Smooth muscle cell (in vitro differentiated cells): ENCODE measurements around the gene ARMC5. TPM values are rescaled to one million over a fixed set of nuclear protein-coding genes. Genes with fewer than 3 reads are reported as not detected.
"Not testable (repeated sequence)": the region's sequence is repeated elsewhere in the genome, so short reads cannot be mapped to it uniquely, and the experiment has no call there.

Experiments
- DNase-seq: peaks from one replicate; lab custom pipeline; 2025; ENCODE audit not compliant: unreplicated experiment; lab: John Stamatoyannopoulos, UW
- H2AFZ ChIP-seq: fragments of 200-600 bp; sonication (generic); 2 replicates; pipeline ENCODE4 v1.6.0; 2016; ENCODE audit warnings: antibody characterized with exemption, low read depth, mild to moderate bottlenecking
- H3F3A ChIP-seq: fragments of 200-600 bp; sonication (generic); 2 replicates; pipeline ENCODE4 v1.6.0; 2017; ENCODE audit warnings: antibody characterized with exemption, low read depth
- H3K27ac ChIP-seq: fragments of 200-600 bp; sonication (generic); 2 replicates; pipeline ENCODE4 v1.5.1; 2016; ENCODE audit warnings: low read depth, mild to moderate bottlenecking
- H3K27me3 ChIP-seq: fragments of 200-600 bp; sonication (generic); 2 replicates; pipeline ENCODE4 v1.6.1; 2016; ENCODE audit warnings: low read depth, mild to moderate bottlenecking
- H3K36me3 ChIP-seq: fragments of 200-600 bp; sonication (generic); 2 replicates; pipeline ENCODE4 v1.5.1; 2016; ENCODE audit warnings: low read depth
- H3K4me1 ChIP-seq: fragments of 200-600 bp; sonication (generic); 2 replicates; pipeline ENCODE4 v1.5.1; 2016; ENCODE audit warnings: low read depth
- H3K4me2 ChIP-seq: fragments of 200-600 bp; sonication (generic); 2 replicates; pipeline ENCODE4 v1.6.0; 2016; ENCODE audit warnings: mild to moderate bottlenecking
- H3K4me3 ChIP-seq: fragments of 200-600 bp; sonication (generic); 2 replicates; pipeline ENCODE4 v1.5.1; 2016; ENCODE audit warnings: mild to moderate bottlenecking
- H3K79me2 ChIP-seq: fragments of 200-600 bp; sonication (generic); 2 replicates; pipeline ENCODE4 v1.6.0; 2016; ENCODE audit warnings: low read depth, mild to moderate bottlenecking
- H3K9ac ChIP-seq: fragments of 200-600 bp; sonication (generic); 2 replicates; pipeline ENCODE4 v1.6.0; 2016; ENCODE audit warnings: low read depth
- H3K9me3 ChIP-seq: fragments of 200-600 bp; sonication (generic); replicated peaks from 2 replicates; pipeline ENCODE4 v1.5.1; 2016; ENCODE audit warnings: low read depth
- H4K20me1 ChIP-seq: fragments of 200-600 bp; sonication (generic); 2 replicates; pipeline ENCODE4 v1.6.0; 2016; ENCODE audit warnings: low read depth
- CTCF ChIP-seq: fragments of 200-600 bp; sonication (generic); IDR thresholded peaks from 2 replicates; pipeline ENCODE4 v1.5.1; 2017; ENCODE audit warnings: borderline replicate concordance, mild to moderate bottlenecking, antibody characterized with exemption; ENCODE audit not compliant: insufficient read depth, poor library complexity, severe bottlenecking
- WGBS: methylation state at CpG from one replicate; pipeline ENCODE4 v1.1.7; 2016; ENCODE audit warnings: low lambda C conversion rate; 5-methylcytosine and 5-hydroxymethylcytosine counted together
- polyA plus RNA-seq: library from polyadenylated mRNA; unstranded; fragments of >200 nt; fragmentation: Nextera tagmentation; extraction: Ambion mirVana; gene quantifications from 2 replicates; pipeline ENCODE4 v1.2.1, GENCODE V29; 2016
- total RNA-seq: library from RNA; depleted of rRNA; stranded (reverse); fragments of >200 nt; gene quantifications from 2 replicates; pipeline ENCODE4 v1.2.3, GENCODE V29; 2014

The ARMC5 gene
- total and polyA plus RNA-seq, 2 experiments from 2014 or later = 7.0 to 19.6 TPM

DNA sequence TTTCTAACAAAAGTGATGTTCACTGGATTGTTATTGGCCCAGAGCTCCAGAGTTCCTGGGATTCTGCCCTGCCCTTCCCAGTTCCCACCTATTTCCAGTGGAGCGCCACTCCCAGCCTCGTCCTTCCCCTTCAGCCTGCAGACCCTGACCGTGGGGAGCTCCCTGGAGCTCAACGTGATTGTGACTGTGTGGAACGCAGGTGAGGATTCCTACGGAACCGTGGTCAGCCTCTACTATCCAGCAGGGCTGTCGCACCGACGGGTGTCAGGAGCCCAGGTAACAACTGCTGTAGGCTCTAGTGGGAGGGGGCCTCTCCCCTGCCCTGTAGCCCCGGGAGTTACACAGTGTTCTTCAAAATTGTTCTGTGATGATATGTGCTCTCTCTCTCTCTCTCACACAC, 42.9 kb upstream of the ARMC5 start:
- Histone ChIP-seq H3K9me3 (no peaks in the 10 kb centered on the region), H3F3A (no peaks in the 10 kb centered on the region), H3K4me1 (no peaks in the 10 kb centered on the region), H3K36me3 (no peaks in the 10 kb centered on the region), H3K27me3 (peaks cover 6% of the 10 kb centered on the region), H3K79me2 (no peaks in the 10 kb centered on the region), H3K27ac (no peak overlapping the region), H3K4me3 (no peak overlapping the region), H3K9ac (no peak overlapping the region), H3K4me2 (no peak overlapping the region), H2AFZ (no peak overlapping the region), H4K20me1 (no peaks in the 10 kb centered on the region)
- TF ChIP-seq CTCF = no peak
- no peak for DNase-seq
- WGBS = 83% methylated on average over 11 of the region's 11 CpGs

GRCh38 chr16:31417036-31417435, 42.3 kb upstream of the ARMC5 start:
- H3F3A ChIP-seq, H3K27ac ChIP-seq, H4K20me1 ChIP-seq, H3K9me3 ChIP-seq, H3K79me2 ChIP-seq, H3K36me3 ChIP-seq, H3K9ac ChIP-seq, H3K4me1 ChIP-seq, H2AFZ ChIP-seq, H3K4me2 ChIP-seq, DNase-seq, H3K4me3 ChIP-seq, H3K27me3 ChIP-seq: not testable (repeated sequence)
- 96% methylated on average over 2 of the region's 2 CpGs for WGBS

DNA sequence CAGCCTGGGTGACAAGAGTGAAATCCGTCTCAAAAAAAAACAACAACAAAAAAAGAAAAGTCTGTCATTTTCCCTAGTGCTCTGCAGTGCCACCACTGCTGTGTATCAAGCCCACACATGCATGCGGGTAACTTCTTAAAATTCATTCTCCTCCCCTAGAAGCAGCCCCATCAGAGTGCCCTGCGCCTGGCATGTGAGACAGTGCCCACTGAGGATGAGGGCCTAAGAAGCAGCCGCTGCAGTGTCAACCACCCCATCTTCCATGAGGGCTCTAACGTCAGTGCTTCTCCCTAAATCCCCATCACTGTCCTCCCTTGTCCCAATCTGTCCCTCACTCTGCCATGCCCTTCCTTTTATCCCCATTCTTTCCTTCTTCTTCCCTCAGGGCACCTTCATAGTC, 41.4 kb upstream of the ARMC5 start:
- no peaks in the 10 kb centered on the region for H3K79me2 ChIP-seq
- WGBS = 88% methylated on average over 5 of the region's 5 CpGs
- no peak overlapping the region for H3K9ac ChIP-seq
- H4K20me1 ChIP-seq = no peaks in the 10 kb centered on the region
- H3K27me3 ChIP-seq = peaks cover 7% of the 10 kb centered on the region
- no peaks in the 10 kb centered on the region for H3K36me3 ChIP-seq
- H3K27ac ChIP-seq = no peak overlapping the region
- no peak overlapping the region for H2AFZ ChIP-seq
- no peaks in the 10 kb centered on the region for H3K4me1 ChIP-seq
- no peaks in the 10 kb centered on the region for H3K9me3 ChIP-seq
- H3K4me2 ChIP-seq = no peak overlapping the region
- no peak overlapping the region for H3K4me3 ChIP-seq
- DNase-seq = no peak
- no peaks in the 10 kb centered on the region for H3F3A ChIP-seq
- no peak for TF ChIP-seq CTCF

- Histone ChIP-seq H2AFZ (no peak overlapping the region), H3K9ac (no peak overlapping the region), H3K4me1 (no peaks in the 10 kb centered on the region), H3K4me2 (no peak overlapping the region), H3K27ac (no peak overlapping the region), H3K4me3 (no peak overlapping the region), H3F3A (no peaks in the 10 kb centered on the region), H3K36me3 (no peaks in the 10 kb centered on the region), H4K20me1 (no peaks in the 10 kb centered on the region), H3K9me3 (no peaks in the 10 kb centered on the region), H3K79me2 (no peaks in the 10 kb centered on the region), H3K27me3 (peaks cover 11% of the 10 kb centered on the region)
- WGBS = 85% methylated on average over 3 of the region's 3 CpGs
- no peak for TF ChIP-seq CTCF
- DNase-seq = no peak
Measured at GRCh38 chr16:31420037-31420436, 39.3 kb upstream of the ARMC5 start.
